Panc1 (cell line): Measurements from ENCODE around the gene KNG1. TPM values are rescaled to one million over a fixed set of nuclear protein-coding genes. Genes with fewer than 3 reads are reported as not detected.

ENCODE experiments used
- ATAC-seq: fragments of 200-7000 bp; cut with Tn5 transposase; 2 replicates; pipeline ENCODE4 v1.9.1; 2020; ENCODE audit warnings: mild to moderate bottlenecking, moderate library complexity
- BruUV-seq: library from RNA; stranded (reverse); fragments of 400-500 nt; replicated peaks from 2 replicates; lab custom pipeline; 2021; lab: Mats Ljungman, UMichigan
- CTCF ChIA-PET: fragments of 300-600 bp; sonication (Branson Sonifier 250); formaldehyde crosslinking; loops from one replicate; lab custom pipeline; 2022; ENCODE audit warnings: antibody characterized with exemption; lab: Charles Lee
- POLR2A ChIA-PET: fragments of 300-600 bp; sonication (Branson Sonifier 250); formaldehyde crosslinking; loops from one replicate; lab custom pipeline; 2022; ENCODE audit warnings: antibody characterized with exemption; lab: Charles Lee
- DNase-seq: peaks from one replicate; pipeline ENCODE4 v3.0.0-alpha.2; 2010; ENCODE audit warnings: low read depth, low spot score
- H3K27ac ChIP-seq: 2 replicates; pipeline ENCODE4 v1.5.1; 2011; ENCODE audit warnings: mild to moderate bottlenecking, low read length, inconsistent platforms
- H3K27me3 ChIP-seq: fragments of 200-500 bp; sonication (Bioruptor generic); 2 replicates; pipeline ENCODE4 v1.6.0; 2014; ENCODE audit warnings: low read length, inconsistent platforms; ENCODE audit not compliant: control insufficient read depth, insufficient read depth
- H3K36me3 ChIP-seq: fragments of 200-500 bp; sonication (Bioruptor generic); 2 replicates; pipeline ENCODE4 v1.5.1; 2014; ENCODE audit warnings: inconsistent platforms, mild to moderate bottlenecking, low read length, moderate library complexity; ENCODE audit not compliant: control insufficient read depth, insufficient read depth
- H3K4me1 ChIP-seq: 2 replicates; pipeline ENCODE4 v1.5.1; 2011; ENCODE audit warnings: inconsistent platforms, mild to moderate bottlenecking, low read length, moderate library complexity; ENCODE audit not compliant: control insufficient read depth, insufficient read depth
- H3K4me3 ChIP-seq, 2 experiments: 2 replicates each; pipeline ENCODE4 v1.5.1; 2011 to 2012; ENCODE audit warnings: low read depth in 2 of 2, low read length in 2 of 2, mild to moderate bottlenecking in 2 of 2, inconsistent platforms in 1 of 2, moderate library complexity in 1 of 2
- H3K9me3 ChIP-seq: fragments of 200-500 bp; sonication (Bioruptor generic); 2 replicates; pipeline ENCODE4 v1.5.1; 2014; ENCODE audit warnings: low read depth, mild to moderate bottlenecking, inconsistent platforms, low read length, moderate library complexity; ENCODE audit not compliant: control insufficient read depth, insufficient read depth
- POLR2AphosphoS5 ChIP-seq: IDR thresholded peaks from 2 replicates; pipeline ENCODE4 v1.6.1; 2012; ENCODE audit warnings: mild to moderate bottlenecking, low read depth, low read length, moderate library complexity
- REST ChIP-seq, 2 experiments: IDR thresholded peaks; 2 replicates each; pipeline ENCODE4 v1.6.1; 2011 to 2012; ENCODE audit warnings: low read depth in 2 of 2, control low read depth in 1 of 2, low read length in 1 of 2, mild to moderate bottlenecking in 1 of 2, moderate library complexity in 1 of 2; ENCODE audit not compliant: insufficient read depth in 1 of 2
- SIN3A ChIP-seq: IDR thresholded peaks from 2 replicates; pipeline ENCODE4 v1.6.1; 2012; ENCODE audit warnings: low read depth, mild to moderate bottlenecking, low read length, moderate library complexity, borderline replicate concordance; ENCODE audit not compliant: insufficient read depth
- TCF7L2 ChIP-seq: IDR thresholded peaks from 2 replicates; pipeline ENCODE4 v1.6.1; 2011; ENCODE audit warnings: mild to moderate bottlenecking, low read depth, low read length, inconsistent platforms
- in situ Hi-C: cut with HindIII; loops from 2 replicates; pipeline ENCODE4 v1.10.0; 2016; ENCODE audit warnings: low sequenced_read_pairs, low pct_unique_long_range_greater_than_20kb
- intact Hi-C: fragments of 100-400 bp; cut with micrococcal nuclease; formaldehyde crosslinking; loops from one replicate; pipeline ENCODE4 v1.10.0; 2022; ENCODE audit not compliant: unreplicated experiment
- total RNA-seq: library from RNA; stranded (reverse); gene quantifications from one replicate; pipeline ENCODE4 v1.2.1, GENCODE V29; 2021; ENCODE audit not compliant: unreplicated experiment
- TF ChIP-seq, protein P1 (sequence below): fragments of 450-650 bp; IDR thresholded peaks from 2 replicates; pipeline ENCODE4 v1.5.1; 2017; ENCODE audit warnings: mild to moderate bottlenecking

KNG1 gene
- total RNA-seq, 1 experiment from 2014 or later, result 0.23 TPM

DNA sequence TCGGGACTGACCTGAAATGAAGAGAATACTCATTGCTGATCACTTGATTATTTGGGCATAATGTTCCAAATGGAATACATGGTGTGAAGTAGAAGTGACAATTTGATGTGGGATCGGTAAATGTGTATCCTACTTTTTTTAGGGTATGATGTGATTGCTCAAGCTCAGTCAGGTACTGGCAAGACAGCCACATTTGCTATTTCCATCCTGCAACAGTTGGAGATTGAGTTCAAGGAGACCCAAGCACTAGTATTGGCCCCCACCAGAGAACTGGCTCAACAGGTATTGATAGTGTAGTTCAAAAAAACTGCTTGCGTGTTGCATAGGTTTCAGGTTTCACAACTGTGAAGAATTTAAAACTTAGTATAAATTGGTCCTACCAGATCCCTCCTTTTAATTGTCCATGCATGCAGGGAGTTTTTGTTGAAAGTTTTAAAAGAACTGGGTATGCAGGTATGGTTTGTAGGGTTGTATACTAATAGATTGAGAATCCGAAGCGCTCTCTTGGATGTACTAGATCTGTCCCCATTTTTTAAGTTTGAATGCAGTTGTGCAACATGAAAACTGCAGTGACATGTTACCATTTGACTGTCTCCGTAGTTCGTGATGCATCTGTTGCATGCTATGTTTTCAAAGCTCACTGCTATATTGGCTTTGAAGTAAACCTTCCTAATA is 67.8 kb downstream of the KNG1 start:
- ATAC-seq, result no peak
- in situ Hi-C loops, result no loop called here
- intact Hi-C loops, result no loop called here
- no peak for TF ChIP-seq REST (IDR thresholded peaks at IDR 0.05; ENCODE audit: insufficient read depth in 1 of 2, low read depth in 2 of 2, low read length in 1 of 2)
- no peak for TF ChIP-seq SIN3A
- TF ChIP-seq TCF7L2, result no peak
- no peak; the same call in none of the 2 replicates for TF ChIP-seq POLR2AphosphoS5
- TF ChIP-seq, protein P1, sequence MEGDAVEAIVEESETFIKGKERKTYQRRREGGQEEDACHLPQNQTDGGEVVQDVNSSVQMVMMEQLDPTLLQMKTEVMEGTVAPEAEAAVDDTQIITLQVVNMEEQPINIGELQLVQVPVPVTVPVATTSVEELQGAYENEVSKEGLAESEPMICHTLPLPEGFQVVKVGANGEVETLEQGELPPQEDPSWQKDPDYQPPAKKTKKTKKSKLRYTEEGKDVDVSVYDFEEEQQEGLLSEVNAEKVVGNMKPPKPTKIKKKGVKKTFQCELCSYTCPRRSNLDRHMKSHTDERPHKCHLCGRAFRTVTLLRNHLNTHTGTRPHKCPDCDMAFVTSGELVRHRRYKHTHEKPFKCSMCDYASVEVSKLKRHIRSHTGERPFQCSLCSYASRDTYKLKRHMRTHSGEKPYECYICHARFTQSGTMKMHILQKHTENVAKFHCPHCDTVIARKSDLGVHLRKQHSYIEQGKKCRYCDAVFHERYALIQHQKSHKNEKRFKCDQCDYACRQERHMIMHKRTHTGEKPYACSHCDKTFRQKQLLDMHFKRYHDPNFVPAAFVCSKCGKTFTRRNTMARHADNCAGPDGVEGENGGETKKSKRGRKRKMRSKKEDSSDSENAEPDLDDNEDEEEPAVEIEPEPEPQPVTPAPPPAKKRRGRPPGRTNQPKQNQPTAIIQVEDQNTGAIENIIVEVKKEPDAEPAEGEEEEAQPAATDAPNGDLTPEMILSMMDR, result no peak
- no TSS peak for BruUV-seq
- DNase-seq, result no peak
- CTCF ChIA-PET, result no interaction called here
- POLR2A ChIA-PET, result interaction anchor here (0.5 to 2.0 kb wide), 2 partner anchors 16 to 215 kb away, joined by 7 to 10 read pairs; partner anchors contain the start of gene DNAJB11
- Histone ChIP-seq H3K36me3 (peaks cover 57% of the 10 kb centered on the region), H3K4me1 (peaks cover 51% of the 10 kb centered on the region), H3K27me3 (no peaks in the 10 kb centered on the region), H3K9me3 (no peaks in the 10 kb centered on the region), H3K27ac (peak overlapping the region; percentile 100), H3K4me3 (peak overlapping the region; percentile 96 to 97)

DNA sequence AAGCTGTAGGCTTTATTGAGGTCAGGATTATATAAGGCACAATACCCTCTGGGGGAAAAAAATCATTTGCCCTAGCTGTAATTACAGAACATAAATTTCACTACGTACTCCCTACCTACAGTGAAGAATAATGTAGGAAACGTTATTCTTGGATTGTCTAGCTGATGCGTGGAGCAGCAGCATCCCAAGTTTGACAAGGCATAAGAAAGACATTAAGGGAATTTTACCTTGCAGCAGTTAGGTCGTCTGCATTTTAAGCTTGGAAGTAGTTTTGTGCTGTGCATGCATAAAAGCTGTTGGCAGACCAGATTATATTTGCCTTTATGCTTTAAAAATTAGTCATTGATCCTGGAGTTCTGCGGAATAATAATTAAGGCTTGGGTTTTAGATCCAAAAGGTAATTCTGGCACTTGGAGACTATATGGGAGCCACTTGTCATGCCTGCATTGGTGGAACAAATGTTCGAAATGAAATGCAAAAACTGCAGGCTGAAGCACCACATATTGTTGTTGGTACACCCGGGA is 68.4 kb downstream of the KNG1 start:
- BruUV-seq, result no TSS peak
- ATAC-seq (no peak), DNase-seq (no peak)
- Histone ChIP-seq H3K4me1 (peaks cover 57% of the 10 kb centered on the region), H3K9me3 (no peaks in the 10 kb centered on the region), H3K27me3 (no peaks in the 10 kb centered on the region), H3K4me3 (peak overlapping the region; percentile 96 to 97), H3K27ac (peak overlapping the region; percentile 100), H3K36me3 (peaks cover 58% of the 10 kb centered on the region)
- ChIA-PET POLR2A (interaction anchor here (0.5 kb wide), 1 partner anchor 16 kb away, joined by 7 read pairs; no protein-coding TSS in a partner anchor), CTCF (no interaction called here)
- in situ Hi-C loops, result no loop called here
- no peak for TF ChIP-seq TCF7L2
- TF ChIP-seq SIN3A, result no peak
- TF ChIP-seq REST (IDR thresholded peaks at IDR 0.05; ENCODE audit: insufficient read depth in 1 of 2, low read depth in 2 of 2, low read length in 1 of 2), result no peak
- TF ChIP-seq POLR2AphosphoS5, result no peak; the same call in 1 of the 2 replicates
- TF ChIP-seq, protein P1, result no peak
- intact Hi-C loops, result no loop called here
